ENCODE data around the gene NELFCD. TPM values are rescaled to one million over a fixed set of nuclear protein-coding genes. Genes with fewer than 3 reads are reported as not detected.

The NELFCD gene
- total and polyA plus RNA-seq, 9 of the 15 experiments (the other 6 are each of a cell fraction or from before 2014, with no cell fraction given), result 11.7 to 163 (median 96.5) TPM

GRCh38 chr20:59006864-59007664 is 26.0 kb downstream of the NELFCD start, which contains the start of gene CTSZ (continued):
- TF ChIP-seq ZNF586 (CRISPR knock-in tag; conservative IDR thresholded peaks at IDR 0.05), result no peak
- TF ChIP-seq MEIS2 (IDR thresholded peaks at IDR 0.05; ENCODE audit: partially characterized antibody), result no peak
- no peak for TF ChIP-seq MTA1 (IDR thresholded peaks at IDR 0.05; ENCODE audit: borderline replicate concordance)
- no peak for TF ChIP-seq FOXO4 (CRISPR knock-in tag; IDR thresholded peaks at IDR 0.05)
- no peak for TF ChIP-seq TCFL5 (CRISPR knock-in tag; conservative IDR thresholded peaks at IDR 0.05)
- TF ChIP-seq MAFF (IDR thresholded peaks at IDR 0.05; ENCODE audit: low read length), result no peak
- TF ChIP-seq ZBTB43 (CRISPR knock-in tag; IDR thresholded peaks at IDR 0.05), result no peak
- no peak for TF ChIP-seq ZNF316 (IDR thresholded peaks at IDR 0.05)
- TF ChIP-seq, protein P1, sequence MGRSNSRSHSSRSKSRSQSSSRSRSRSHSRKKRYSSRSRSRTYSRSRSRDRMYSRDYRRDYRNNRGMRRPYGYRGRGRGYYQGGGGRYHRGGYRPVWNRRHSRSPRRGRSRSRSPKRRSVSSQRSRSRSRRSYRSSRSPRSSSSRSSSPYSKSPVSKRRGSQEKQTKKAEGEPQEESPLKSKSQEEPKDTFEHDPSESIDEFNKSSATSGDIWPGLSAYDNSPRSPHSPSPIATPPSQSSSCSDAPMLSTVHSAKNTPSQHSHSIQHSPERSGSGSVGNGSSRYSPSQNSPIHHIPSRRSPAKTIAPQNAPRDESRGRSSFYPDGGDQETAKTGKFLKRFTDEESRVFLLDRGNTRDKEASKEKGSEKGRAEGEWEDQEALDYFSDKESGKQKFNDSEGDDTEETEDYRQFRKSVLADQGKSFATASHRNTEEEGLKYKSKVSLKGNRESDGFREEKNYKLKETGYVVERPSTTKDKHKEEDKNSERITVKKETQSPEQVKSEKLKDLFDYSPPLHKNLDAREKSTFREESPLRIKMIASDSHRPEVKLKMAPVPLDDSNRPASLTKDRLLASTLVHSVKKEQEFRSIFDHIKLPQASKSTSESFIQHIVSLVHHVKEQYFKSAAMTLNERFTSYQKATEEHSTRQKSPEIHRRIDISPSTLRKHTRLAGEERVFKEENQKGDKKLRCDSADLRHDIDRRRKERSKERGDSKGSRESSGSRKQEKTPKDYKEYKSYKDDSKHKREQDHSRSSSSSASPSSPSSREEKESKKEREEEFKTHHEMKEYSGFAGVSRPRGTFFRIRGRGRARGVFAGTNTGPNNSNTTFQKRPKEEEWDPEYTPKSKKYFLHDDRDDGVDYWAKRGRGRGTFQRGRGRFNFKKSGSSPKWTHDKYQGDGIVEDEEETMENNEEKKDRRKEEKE (IDR thresholded peaks at IDR 0.05; ENCODE audit: borderline replicate concordance in 1 of 2, control insufficient read depth in 1 of 2, low read depth in 2 of 2, low read length in 1 of 2), result no peak
- TF ChIP-seq SMAD4 (CRISPR knock-in tag; conservative IDR thresholded peaks at IDR 0.05), result peak; percentile 38
- TF ChIP-seq L3MBTL2 (IDR thresholded peaks at IDR 0.05), result peak; percentile 72
- TF ChIP-seq, protein P2, sequence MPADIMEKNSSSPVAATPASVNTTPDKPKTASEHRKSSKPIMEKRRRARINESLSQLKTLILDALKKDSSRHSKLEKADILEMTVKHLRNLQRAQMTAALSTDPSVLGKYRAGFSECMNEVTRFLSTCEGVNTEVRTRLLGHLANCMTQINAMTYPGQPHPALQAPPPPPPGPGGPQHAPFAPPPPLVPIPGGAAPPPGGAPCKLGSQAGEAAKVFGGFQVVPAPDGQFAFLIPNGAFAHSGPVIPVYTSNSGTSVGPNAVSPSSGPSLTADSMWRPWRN (IDR thresholded peaks at IDR 0.05; ENCODE audit: low read depth), result no peak
- no peak for TF ChIP-seq HDAC2 (IDR thresholded peaks at IDR 0.05)
- no peak for TF ChIP-seq RAD21 (CRISPR knock-in tag; conservative IDR thresholded peaks at IDR 0.05 in 1 of 2, IDR thresholded peaks at IDR 0.05 in 1 of 2)
- no peak for TF ChIP-seq ZKSCAN1 (IDR thresholded peaks at IDR 0.05; ENCODE audit: low read depth, low read length)
- TF ChIP-seq PTRF (tag; IDR thresholded peaks at IDR 0.05), result no peak
- no peak for TF ChIP-seq SMAD2 (IDR thresholded peaks at IDR 0.05; ENCODE audit: low read depth, low read length)
- TF ChIP-seq PHF8 (IDR thresholded peaks at IDR 0.05; ENCODE audit: borderline replicate concordance, low read length), result peak; percentile 76; the same call in 1 of the 2 replicates
- no peak for TF ChIP-seq ZNF140 (CRISPR knock-in tag; IDR thresholded peaks at IDR 0.05)
- TF ChIP-seq CBX2 (IDR thresholded peaks at IDR 0.05; ENCODE audit: insufficient read depth, low read length, poor library complexity, severe bottlenecking), result no peak
- no peak for TF ChIP-seq ZSCAN32 (CRISPR knock-in tag; IDR thresholded peaks at IDR 0.05)
- no peak for TF ChIP-seq LEF1 (IDR thresholded peaks at IDR 0.05)
